ENCODE results near the gene SLMAP.

DNA sequence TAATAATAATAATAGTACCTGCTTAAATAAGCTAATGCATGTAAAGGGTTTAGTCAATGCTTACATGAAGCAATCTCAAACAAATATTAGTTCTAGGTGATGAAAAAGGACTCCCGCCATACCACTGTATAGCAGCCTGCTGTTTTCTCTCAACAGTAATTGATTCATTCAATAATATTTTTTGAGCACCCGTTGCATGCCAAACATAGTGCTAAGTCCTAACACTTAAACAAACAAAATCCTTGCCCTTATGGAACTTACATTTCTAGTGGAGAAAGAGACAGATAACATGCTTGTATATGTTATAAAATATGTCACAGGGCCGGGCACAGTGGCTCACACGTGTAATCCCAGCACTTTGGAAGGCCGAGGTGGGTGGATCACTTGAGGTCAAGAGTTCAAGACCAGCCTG is 190.9 kb downstream of the SLMAP start:
- TF ChIP-seq EZH2 (IDR thresholded peaks at IDR 0.05; ENCODE audit: low read depth, unreplicated experiment) (no peak), POLR2AphosphoS5 (IDR thresholded peaks at IDR 0.05; ENCODE audit: low read depth) (no peak)
- TF ChIP-seq, protein P1, sequence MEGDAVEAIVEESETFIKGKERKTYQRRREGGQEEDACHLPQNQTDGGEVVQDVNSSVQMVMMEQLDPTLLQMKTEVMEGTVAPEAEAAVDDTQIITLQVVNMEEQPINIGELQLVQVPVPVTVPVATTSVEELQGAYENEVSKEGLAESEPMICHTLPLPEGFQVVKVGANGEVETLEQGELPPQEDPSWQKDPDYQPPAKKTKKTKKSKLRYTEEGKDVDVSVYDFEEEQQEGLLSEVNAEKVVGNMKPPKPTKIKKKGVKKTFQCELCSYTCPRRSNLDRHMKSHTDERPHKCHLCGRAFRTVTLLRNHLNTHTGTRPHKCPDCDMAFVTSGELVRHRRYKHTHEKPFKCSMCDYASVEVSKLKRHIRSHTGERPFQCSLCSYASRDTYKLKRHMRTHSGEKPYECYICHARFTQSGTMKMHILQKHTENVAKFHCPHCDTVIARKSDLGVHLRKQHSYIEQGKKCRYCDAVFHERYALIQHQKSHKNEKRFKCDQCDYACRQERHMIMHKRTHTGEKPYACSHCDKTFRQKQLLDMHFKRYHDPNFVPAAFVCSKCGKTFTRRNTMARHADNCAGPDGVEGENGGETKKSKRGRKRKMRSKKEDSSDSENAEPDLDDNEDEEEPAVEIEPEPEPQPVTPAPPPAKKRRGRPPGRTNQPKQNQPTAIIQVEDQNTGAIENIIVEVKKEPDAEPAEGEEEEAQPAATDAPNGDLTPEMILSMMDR (conservative IDR thresholded peaks at IDR 0.05; ENCODE audit: low read depth in 2 of 2): no peak
